GM19468 (cell line): ENCODE results near the gene KCNMB2.
"Not testable (repeated sequence)": the region's sequence is repeated elsewhere in the genome, so short reads cannot be mapped to it uniquely, and the experiment has no call there.

Experiments
- ATAC-seq: cut with Tn5 transposase; IDR thresholded peaks from one replicate; pipeline ENCODE4 v1.9.1; 2021; ENCODE audit warnings: mild to moderate bottlenecking, moderate library complexity, moderate number of reproducible peaks; ENCODE audit not compliant: unreplicated experiment; ENCODE audit errors: extremely low read depth

KCNMB2 gene

DNA sequence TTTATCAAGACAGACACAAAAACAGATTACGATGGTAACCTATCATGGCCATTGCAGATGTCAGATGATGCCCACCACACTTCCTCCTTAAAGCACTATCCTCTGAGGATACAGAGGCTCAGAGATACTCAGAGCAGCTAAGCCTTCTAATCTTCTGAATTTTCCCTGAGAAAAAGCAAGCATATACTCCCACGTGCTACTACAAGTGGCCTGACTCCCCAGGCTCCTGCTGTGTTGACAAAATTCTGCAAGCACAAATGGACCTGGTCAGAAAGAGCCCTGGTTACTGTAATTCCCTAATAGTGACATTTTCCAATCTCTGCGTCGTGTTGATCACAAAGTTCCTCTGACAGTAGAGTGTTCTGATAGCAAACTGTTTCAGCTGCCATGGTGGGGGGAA, 207.1 kb downstream of the KCNMB2 start:
- no peak for ATAC-seq

GRCh38 chr3:178745861-178746655, 209.8 kb downstream of the KCNMB2 start:
- ATAC-seq, result not testable (repeated sequence)

DNA sequence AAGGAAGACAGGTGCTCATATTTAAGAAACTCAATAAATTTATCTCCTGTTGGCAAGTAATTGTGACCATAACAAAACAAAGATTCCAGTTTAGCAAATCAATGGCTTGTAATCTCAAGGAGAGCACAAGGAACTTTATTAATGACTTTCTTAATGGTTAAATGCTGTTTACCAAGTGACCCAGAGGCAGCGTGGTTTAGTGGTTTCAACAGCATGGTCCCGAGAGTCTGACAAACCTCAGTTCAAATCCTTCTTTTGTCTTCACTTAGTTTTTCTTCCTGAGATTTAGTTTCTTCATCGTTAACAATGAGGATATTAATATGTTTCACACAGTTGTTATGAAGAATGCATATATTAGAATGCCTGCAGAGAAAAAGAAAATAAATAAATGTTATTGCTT, 212.6 kb downstream of the KCNMB2 start:
- no peak for ATAC-seq

DNA sequence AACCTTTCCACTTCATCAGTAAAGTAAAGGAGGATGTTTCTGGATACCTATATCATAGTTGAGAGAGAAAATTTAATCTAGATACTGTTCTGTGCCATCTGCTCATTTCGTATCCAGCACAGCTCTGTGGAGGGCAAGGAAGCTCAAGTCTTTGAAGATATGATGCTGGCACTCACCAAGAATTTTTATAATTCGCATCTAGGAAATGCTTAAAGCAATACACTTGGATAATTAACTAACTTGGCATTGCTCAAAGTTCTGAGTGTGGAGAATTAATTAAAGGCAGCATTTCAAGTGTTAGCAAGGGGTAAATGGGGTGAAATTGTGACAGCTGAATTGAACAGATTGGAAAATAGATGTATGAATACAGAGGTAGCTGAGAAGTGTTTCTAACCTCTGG, 213.2 kb downstream of the KCNMB2 start:
- no peak for ATAC-seq

- no peak for ATAC-seq
Measured at GRCh38 chr3:178750639-178751300, 214.5 kb downstream of the KCNMB2 start.

DNA sequence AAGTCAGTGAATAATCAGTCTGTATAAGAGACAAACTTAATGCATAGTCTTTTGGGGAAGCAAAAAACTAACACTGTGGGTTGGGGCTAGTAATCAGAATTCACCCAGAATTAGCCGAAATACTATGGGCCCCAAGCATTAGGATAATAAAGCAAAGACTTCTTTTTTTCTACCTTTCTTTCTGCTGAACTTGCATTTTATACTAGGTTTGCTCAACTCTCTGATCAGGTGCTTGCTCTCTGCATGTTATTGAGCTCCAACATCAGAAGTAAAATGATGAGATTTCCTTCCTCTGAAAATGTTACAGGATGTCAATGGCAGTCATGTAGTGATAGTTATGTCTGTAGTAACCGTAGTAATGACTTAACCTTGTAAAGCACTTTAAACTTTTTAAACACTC, 216.6 kb downstream of the KCNMB2 start:
- ATAC-seq, result no peak

- no peak for ATAC-seq
Measured at GRCh38 chr3:178754852-178755510, 218.7 kb downstream of the KCNMB2 start.

GRCh38 chr3:178761024-178761423, 224.8 kb downstream of the KCNMB2 start:
- ATAC-seq, result no peak

DNA sequence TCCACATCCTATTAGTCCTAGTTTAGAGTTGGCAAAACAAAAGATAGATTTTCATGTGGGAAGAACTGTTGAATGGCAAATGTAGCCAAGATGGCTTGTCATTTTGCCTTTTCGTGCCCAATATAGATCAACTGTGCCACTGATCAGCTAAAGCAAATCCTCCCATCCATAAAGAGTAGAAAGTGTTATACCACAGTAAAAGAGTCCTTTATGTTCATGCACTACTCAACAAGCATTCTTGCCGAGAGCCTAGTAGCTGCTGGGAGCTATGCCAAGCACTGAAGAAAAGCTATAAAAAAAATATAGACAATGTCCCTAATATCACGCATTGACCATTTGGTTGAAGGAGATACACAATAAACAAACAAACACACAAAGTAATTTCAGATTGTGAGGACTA, 225.2 kb downstream of the KCNMB2 start:
- ATAC-seq, result no peak

DNA sequence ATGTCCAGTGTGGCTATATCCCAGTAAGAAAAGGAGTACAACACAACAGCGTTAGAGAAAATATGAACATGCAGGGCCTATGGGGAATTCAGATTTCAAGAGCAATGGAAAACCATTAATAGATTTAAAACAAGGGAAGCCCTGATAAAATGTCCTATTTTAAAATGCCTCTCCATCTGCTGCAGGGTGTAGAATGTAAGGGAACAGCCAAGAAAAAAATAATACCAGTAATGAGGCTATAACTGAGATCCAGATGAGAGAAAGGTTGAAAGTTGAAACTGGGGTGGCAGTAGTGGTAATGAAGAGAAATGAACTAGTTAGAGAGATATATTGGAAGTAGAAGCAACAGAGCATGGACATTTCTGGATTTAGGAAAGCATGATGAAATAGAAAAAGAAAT, 226.1 kb downstream of the KCNMB2 start:
- no peak for ATAC-seq

- no peak for ATAC-seq
Measured at GRCh38 chr3:178765472-178765871, 229.2 kb downstream of the KCNMB2 start.

DNA sequence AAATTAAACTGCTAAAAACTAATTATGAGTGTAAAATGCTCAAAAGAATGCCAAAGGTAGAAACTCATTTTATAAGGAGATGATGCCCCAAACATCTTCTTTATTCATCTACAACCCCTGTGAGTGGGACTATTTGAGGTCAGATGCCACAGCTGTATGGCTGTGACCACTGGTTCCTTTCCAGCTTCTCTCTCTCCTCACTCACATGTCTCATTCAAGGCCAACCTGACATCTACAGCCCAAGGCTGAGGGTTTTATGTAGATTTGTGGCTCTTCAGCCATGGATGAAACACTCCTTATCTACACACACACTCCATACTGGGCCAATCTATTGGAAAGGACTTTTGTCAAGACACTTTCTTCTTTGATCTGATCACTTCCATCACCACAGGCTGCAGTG, 231.3 kb downstream of the KCNMB2 start:
- ATAC-seq, result no peak

DNA sequence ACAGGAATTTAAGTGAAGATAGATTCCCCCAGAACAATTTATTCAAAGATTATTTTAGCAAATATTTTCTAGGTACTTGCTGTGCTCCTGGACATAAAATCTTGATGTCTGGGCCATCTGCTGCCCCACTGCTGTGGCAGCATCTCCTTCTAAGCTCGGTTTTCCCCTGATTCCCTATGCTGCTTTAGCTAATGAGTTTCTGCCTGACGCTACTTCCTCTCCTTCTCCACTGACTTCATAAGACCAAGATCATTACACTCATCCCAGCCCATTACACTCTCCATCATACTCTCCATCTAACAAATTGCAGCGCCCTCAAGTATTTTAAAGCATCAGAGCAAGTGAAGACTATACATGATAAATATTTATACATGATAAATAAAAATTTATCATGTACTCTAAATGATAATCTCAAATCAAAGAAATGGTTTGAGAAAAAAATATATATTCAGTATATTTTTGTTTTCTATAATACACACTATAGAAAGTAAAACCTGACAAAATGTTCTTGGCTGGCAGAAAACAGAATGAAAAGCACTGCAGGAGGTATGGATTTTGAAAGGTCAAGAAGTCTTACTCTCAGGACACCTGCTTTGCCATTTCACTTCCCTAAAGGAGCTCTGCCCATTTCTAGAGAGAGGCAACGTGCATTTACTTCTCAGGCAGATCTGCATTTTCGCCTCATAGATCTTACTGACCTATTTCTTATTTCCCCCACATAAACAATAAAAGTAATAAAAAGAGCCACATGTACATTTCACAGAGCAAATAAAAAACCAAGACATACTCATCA, 232.0 kb downstream of the KCNMB2 start:
- ATAC-seq, result peak; percentile 54

GRCh38 chr3:178771511-178771910, 235.3 kb downstream of the KCNMB2 start:
- no peak for ATAC-seq

GRCh38 chr3:178772746-178773145, 236.5 kb downstream of the KCNMB2 start:
- no peak for ATAC-seq

- ATAC-seq, result no peak
Measured at GRCh38 chr3:178773358-178773757, 237.1 kb downstream of the KCNMB2 start.

- no peak for ATAC-seq
Measured at GRCh38 chr3:178777718-178778411, 241.6 kb downstream of the KCNMB2 start.

- no peak for ATAC-seq
Measured at GRCh38 chr3:178778589-178778988, 242.4 kb downstream of the KCNMB2 start.

- ATAC-seq, result no peak
Measured at GRCh38 chr3:178785961-178786360, 249.7 kb downstream of the KCNMB2 start.

GRCh38 chr3:178787960-178788359, 251.7 kb downstream of the KCNMB2 start:
- no peak for ATAC-seq
